Hypothalamus (tissue), 51 donors: ENCODE data around the gene HTR6.

Experiments used
- DNase-seq, 51 donors: peaks; one replicate each; lab custom pipeline; 2025; lab: John Stamatoyannopoulos, UW

HTR6 gene

DNA sequence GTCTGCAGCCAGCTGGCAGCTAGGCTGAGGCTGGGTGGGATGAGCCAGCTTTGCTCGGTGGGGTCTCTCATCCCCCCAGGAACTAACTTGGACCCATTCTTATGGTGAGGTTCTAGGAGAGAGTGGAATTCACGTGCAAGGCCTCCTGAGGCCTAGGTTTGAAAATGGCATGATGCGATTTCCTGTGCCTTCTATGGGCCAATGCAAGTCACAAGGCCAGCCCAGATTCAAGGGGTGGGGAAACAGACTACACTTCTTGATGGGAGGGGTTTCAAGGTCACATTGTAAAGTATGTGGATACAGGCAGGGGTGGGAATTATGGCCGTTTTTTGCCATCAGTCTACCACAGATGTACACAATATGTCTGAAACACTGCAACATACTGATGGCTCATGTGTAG, 48.3 kb downstream of the HTR6 start:
- no peak for DNase-seq

DNA sequence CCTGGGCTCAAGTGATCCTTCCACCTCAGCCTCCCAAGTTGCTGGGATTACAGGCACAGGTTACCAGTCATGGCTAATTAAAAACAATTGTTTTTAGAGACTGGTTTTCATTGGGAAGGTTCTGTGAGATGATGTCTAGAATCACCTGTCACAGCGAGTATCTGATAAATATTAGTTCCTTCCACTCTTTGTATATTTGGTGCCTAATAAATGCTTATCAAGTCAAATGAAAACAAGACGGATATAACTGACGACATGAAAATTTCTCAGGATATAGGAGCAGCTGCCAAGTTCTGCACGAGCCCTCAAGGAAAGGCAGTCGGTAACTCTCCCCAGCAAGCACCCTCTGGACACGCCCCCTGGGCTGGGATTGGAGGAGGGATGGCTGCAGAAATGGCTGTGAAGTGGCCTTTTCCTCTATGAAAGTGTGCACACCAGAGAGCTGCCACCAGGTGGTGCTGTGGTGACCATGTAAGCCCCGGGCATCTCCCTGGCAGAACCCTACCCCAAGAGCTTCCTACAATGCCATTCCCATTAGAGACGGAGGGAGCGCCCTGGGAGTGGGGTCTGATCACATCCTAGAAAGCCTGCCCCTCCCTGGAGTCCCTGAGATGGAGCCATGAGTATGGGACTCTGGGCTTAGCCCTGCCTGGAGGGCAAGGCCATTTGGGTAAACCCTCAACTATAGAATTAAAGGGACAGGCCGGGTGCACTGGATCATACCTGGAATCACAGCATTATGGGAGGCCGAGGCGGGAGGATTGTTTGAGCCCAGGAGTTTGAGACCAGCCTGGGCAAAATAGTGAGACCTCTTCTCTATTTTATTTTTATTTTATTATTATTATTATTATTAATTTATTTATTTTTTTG, 50.9 kb downstream of the HTR6 start:
- DNase-seq: peak in 47 of 51 donors; percentile 3 to 83 (median 51)

DNA sequence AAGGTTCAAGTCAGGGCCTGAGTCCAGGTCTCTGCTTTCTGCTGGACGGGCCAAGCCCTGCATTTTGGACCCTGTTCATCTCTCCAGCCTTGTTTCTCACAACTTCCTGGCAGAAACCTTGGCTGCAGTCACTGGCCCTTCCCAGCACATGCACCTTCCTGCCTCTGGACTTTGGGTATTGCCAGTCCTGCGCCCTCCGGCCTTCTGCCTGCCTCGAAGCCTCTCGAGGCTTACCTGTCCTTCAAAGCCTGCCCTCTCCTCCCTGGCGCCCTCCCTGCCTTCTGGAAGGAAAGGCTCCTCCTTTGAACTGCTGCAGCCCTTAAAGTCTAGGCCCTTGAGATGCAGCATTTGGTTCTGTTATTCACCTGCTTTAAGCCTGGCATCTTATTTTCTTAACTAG, 52.8 kb downstream of the HTR6 start:
- peak in 3 of 51 donors; percentile 6 to 10 (median 9) for DNase-seq

DNA sequence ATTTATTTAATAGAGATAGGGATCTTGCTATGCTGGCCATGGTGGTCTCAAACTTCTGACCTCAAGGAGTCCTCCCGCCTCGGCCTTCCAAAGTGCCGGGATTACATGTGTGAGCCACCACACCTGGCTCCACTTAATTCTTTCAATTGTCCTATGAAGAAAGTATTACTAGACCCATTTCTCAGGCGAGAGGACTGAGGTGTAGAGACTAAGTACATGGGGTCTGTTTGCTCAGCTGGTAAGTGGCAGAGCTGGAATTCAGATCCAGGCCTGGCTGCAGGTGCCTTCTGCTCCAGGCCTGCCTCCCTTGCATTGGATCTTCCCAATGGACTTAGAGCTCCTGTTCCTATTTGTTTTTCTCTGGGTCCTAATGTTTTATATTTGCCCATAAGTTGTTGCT, 55.5 kb downstream of the HTR6 start:
- no peak for DNase-seq

DNA sequence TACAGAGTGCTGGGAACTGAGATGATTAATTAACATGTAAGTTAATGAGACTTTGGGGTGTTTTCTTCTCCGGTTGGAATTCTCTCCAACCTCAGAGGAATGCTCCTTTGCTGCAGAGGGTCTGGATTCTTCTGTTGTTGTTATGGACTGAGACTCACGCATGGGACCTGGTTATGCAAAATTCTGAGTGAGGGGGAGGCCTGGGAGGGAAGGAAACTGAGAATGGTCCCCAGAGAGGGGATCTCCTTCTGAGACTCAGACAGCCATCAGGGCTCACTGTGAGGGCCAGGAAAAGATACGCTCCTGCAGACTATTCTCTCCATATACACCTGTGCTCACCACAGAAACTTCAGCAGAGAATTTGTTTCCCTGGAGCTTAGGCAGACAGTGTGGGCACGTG, 56.3 kb downstream of the HTR6 start:
- DNase-seq: no peak

DNA sequence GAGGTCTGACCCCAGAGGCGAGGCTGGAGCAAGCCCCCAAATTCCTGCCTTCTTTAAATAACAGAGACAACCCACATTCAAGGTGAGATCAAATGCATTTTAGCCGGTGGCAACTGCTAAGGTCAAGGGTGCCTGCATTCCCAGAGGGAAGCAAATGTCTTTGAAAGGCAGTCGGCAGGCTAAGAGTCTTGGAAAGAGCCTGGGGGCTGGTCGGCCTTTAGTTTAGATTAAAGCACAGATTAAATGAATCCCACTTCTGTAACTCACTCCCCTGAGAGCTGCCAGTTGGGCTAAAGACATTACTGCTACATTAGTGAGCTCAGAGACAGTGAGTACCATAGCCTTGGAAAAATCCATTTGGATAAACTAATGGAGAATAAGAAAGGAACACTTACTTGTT, 59.2 kb downstream of the HTR6 start:
- no peak for DNase-seq

DNA sequence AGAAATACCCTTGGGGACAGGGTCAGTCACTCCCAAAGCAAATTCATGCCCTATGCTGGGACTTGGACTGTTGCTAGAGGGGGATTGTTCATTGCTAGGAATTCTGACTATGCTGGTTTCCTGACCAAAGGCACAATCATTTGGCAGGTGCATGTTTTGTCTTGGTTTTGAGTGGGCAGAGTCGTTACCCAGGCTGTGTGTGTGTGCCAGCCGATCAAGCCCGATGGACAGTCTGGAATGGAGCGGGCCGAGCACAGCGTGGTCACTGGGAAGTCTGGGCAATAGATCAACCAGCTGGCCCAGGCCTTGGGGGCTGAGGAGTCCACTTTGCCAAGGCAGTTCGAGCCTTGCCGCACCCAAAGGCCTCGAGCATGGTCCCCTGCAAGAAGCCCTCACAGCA, 60.9 kb downstream of the HTR6 start:
- DNase-seq: no peak

DNA sequence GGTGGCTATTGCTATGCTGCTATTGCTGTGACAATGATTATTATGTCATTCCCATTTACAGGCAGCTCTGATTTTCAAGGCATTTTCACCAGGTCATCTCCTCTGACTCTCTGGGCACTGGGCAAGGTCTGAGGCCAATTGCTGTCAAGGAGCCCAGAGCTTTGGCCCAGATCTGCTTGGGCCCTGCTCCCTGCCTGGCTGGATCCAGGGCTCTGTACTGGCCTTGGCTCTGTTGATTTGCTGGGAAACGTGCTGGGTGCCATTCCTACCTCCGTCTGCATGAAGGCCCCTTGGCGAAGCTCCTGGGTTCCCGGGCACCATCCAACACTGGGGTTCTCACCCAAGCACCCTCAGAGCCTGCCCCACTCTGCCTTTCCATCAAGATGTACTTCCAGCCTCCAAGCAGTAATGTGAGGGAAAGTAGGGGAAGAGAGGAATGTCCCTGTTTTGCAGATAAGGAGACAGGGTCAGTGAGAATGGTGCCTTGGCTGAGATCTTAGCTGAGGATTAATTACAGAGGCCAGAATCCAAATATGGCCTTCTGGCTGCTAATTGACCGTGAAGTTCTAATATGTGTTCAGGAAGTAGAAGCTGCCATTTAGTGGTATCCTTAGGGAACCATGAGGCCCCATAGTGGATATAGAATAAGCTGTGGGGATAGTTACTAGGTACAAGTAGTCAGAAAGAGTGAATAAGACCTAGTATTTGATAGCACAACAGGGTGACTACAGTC, 63.9 kb downstream of the HTR6 start:
- DNase-seq: peak in 12 of 51 donors; percentile 6 to 29 (median 17)

DNA sequence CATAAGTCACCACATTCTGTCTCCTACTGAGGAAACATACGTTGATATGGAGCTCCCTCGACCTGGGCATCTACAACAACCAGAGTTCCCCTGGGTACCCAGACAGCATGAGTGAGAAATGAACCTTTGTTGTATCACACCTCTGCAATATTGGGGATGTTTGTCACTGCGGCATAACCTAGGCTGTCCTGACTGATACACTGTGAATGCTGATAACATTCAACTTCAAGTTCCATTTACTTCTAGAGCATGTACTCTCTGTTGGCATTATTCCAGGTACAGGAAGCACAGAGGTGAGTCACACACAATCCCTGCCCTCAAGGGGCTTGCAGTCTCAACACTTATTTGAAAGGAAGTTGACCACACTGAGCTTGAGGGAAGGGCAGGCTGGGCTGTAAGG, 65.6 kb downstream of the HTR6 start:
- no peak for DNase-seq
